ENCODE data around the gene INPP5D. TPM values are rescaled to one million over a fixed set of nuclear protein-coding genes. Genes with fewer than 3 reads are reported as not detected.
"Not testable (repeated sequence)": the region's sequence is repeated elsewhere in the genome, so short reads cannot be mapped to it uniquely, and the experiment has no call there.

The INPP5D gene
- total RNA-seq, 2 experiments from 2014 or later: 108 to 122 TPM

GRCh38 chr2:233047206-233047605 is 12.9 kb upstream of the INPP5D start:
- CTCF ChIA-PET: no interaction called here
- H3K36me3 Mint-ChIP-seq (ENCODE audit: low read depth): no peaks in the 10 kb centered on the region
- no peak for DNase-seq
- H3K27me3 Mint-ChIP-seq (ENCODE audit: low read depth): peaks cover 20% of the 10 kb centered on the region
- H3K27ac Mint-ChIP-seq: no peak overlapping the region
- ATAC-seq: no peak
- POLR2A ChIA-PET: no interaction called here
- H3K4me1 Mint-ChIP-seq (ENCODE audit: low read depth): peaks cover 7% of the 10 kb centered on the region
- no peak overlapping the region for H3K4me3 Mint-ChIP-seq
- H3K9me3 Mint-ChIP-seq (ENCODE audit: insufficient read depth): no peaks in the 10 kb centered on the region

- Mint-ChIP-seq H3K27me3 (ENCODE audit: low read depth) (peaks cover 20% of the 10 kb centered on the region), H3K4me1 (ENCODE audit: low read depth) (peaks cover 7% of the 10 kb centered on the region), H3K36me3 (ENCODE audit: low read depth) (no peaks in the 10 kb centered on the region), H3K4me3 (no peak overlapping the region), H3K9me3 (ENCODE audit: insufficient read depth) (no peaks in the 10 kb centered on the region), H3K27ac (no peak overlapping the region)
- DNase-seq (no peak), ATAC-seq (no peak)
- ChIA-PET POLR2A (no interaction called here), CTCF (interaction anchor here (0.7 kb wide), 1 partner anchor 14 kb away, joined by 3 read pairs; no protein-coding TSS in a partner anchor)
Measured at GRCh38 chr2:233047667-233048066, 12.5 kb upstream of the INPP5D start.

DNA sequence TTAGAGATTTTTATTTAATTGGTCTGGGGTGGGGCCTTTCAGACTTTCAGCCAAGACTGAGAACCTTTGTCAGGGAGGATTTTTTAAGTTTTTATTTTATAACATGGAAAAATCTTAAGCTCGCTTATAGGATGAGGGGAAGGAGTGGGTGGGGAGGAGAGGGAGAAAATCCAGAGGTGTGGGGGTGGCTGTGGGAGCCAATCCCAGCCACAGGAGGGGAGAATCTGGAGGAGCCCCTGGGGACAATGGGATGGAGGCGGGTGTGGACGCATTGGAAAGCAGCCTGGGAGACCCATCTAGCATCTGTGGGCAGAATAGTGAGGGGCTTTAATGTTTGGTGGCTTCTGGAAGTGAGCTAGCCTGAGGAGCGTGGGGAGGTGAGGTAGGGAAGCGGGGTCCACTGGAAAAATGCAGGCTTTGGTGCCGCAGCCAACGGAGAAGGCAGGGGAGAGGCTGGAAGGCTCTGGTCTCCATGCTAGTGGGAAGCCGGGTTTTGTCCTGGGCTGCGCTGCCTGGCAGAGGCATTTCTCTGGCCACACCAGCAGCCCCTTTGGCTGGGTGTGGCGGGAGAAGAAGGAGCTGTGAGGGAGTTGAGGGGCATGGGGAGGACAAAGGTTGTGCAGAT is 11.5 kb upstream of the INPP5D start:
- H3K27me3 Mint-ChIP-seq (ENCODE audit: low read depth): peaks cover 25% of the 10 kb centered on the region
- CTCF ChIA-PET: interaction anchor here (0.7 to 1.3 kb wide), 2 partner anchors 10 to 13 kb away, joined by 3 read pairs; no protein-coding TSS in a partner anchor
- ATAC-seq (no peak), DNase-seq (no peak)
- no peak overlapping the region for H3K27ac Mint-ChIP-seq
- H3K36me3 Mint-ChIP-seq (ENCODE audit: low read depth): no peaks in the 10 kb centered on the region
- POLR2A ChIA-PET: no interaction called here
- no peaks in the 10 kb centered on the region for H3K9me3 Mint-ChIP-seq (ENCODE audit: insufficient read depth)
- H3K4me1 Mint-ChIP-seq (ENCODE audit: low read depth): peaks cover 8% of the 10 kb centered on the region
- no peak overlapping the region for H3K4me3 Mint-ChIP-seq

DNA sequence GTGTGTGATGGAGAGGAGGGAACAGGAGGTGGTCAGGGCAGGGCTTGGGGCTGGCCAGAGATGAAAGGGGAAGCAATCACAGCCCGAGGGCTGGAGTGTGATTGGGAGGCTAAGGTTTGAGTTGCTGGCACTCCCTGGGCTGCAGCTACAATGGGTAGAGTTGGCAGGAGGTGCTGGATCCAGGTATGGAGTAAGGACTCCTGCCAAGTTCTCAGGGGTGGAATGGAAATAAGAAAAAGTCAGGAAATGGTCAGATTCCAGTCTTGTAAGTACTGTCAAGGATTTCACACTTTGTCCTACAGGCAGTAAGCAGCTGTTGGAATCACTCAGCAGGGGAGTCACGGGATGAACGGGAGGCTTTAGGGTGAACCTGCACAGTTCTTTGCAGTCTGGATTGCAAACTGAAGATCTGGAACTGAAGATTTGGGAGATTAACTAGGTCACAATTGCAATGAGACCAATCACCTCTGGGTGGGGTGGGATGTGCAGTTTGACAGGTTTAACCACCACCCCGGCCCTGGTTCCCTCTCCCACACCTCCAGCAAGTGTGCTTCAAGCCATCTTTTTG is 10.9 kb upstream of the INPP5D start:
- Mint-ChIP-seq H3K4me1 (ENCODE audit: low read depth) (peaks cover 14% of the 10 kb centered on the region), H3K9me3 (ENCODE audit: insufficient read depth) (no peaks in the 10 kb centered on the region), H3K27ac (no peak overlapping the region), H3K36me3 (ENCODE audit: low read depth) (no peaks in the 10 kb centered on the region), H3K27me3 (ENCODE audit: low read depth) (peaks cover 29% of the 10 kb centered on the region), H3K4me3 (no peak overlapping the region)
- peak; percentile 38 for DNase-seq
- no peak for ATAC-seq
- POLR2A ChIA-PET: interaction anchor here (0.6 kb wide), 1 partner anchor 85 kb away, joined by 3 read pairs; no protein-coding TSS in a partner anchor
- CTCF ChIA-PET: interaction anchor here (1.3 kb wide), 1 partner anchor 10 kb away, joined by 3 read pairs; no protein-coding TSS in a partner anchor

- no peak for DNase-seq
- H3K27me3 Mint-ChIP-seq (ENCODE audit: low read depth): peaks cover 33% of the 10 kb centered on the region
- ChIA-PET POLR2A (no interaction called here), CTCF (interaction anchor here (0.6 to 4.7 kb wide), 4 partner anchors 9 to 1344 kb away, joined by 3 to 33 read pairs (median 11); no protein-coding TSS in a partner anchor)
- H3K36me3 Mint-ChIP-seq (ENCODE audit: low read depth): no peaks in the 10 kb centered on the region
- ATAC-seq: no peak
- H3K4me3 Mint-ChIP-seq: no peak overlapping the region
- H3K4me1 Mint-ChIP-seq (ENCODE audit: low read depth): peaks cover 16% of the 10 kb centered on the region
- no peaks in the 10 kb centered on the region for H3K9me3 Mint-ChIP-seq (ENCODE audit: insufficient read depth)
- no peak overlapping the region for H3K27ac Mint-ChIP-seq
Measured at GRCh38 chr2:233051241-233052149, 8.6 kb upstream of the INPP5D start.

DNA sequence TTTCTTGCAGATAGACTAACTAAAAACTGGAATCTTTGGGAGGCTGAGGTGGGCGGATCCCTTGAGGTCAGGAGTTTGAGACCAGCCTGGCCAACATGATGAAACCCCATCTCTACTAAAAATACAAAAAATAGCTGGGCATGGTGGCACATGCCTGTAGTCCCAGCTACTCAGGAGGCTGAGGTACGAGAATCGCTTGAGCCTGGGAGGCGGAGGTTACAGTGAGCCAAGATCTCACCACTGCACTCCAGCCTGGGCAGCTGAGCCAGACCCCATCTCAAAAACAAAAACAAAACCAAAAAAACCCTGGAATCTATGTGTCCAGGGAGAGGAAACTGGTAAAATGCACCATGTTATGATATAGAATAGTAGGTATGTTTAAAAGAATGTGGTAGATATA is 7.6 kb upstream of the INPP5D start:
- H3K9me3 Mint-ChIP-seq (ENCODE audit: insufficient read depth); H3K36me3 Mint-ChIP-seq (ENCODE audit: low read depth); POLR2A ChIA-PET: not testable (repeated sequence)

GRCh38 chr2:233053928-233054784 is 6.0 kb upstream of the INPP5D start:
- no peak overlapping the region for H3K27ac Mint-ChIP-seq

More for the DNA sequence above, 7.6 kb upstream of the INPP5D start:
- H3K27ac Mint-ChIP-seq, ATAC-seq, DNase-seq, H3K4me3 Mint-ChIP-seq: not testable (repeated sequence)
- H3K27me3 Mint-ChIP-seq (ENCODE audit: low read depth): peaks cover 28% of the 10 kb centered on the region
- peaks cover 16% of the 10 kb centered on the region for H3K4me1 Mint-ChIP-seq (ENCODE audit: low read depth)
- CTCF ChIA-PET: interaction anchor here (0.9 to 4.7 kb wide), 10 partner anchors 10 to 294 kb away, joined by 3 to 33 read pairs (median 10); no protein-coding TSS in a partner anchor

DNA sequence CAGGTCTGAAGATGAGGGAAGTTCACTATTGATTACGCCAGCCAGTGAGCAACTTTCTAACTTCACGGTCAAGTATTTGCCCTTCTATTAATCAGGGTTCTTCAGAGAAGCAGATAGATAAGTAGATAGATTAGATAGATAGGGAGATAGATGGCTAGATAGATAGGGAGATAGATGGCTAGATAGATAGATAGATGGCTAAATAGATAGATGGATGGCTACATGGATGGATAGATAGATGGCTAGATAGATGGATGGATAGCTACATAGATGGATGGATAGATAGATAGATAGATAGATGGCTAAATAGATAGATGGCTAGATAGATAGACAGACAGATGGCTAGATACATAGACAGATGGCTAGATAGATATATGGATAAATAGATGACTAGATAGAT is 4.8 kb upstream of the INPP5D start:
- ATAC-seq (no peak), DNase-seq (no peak)
- Mint-ChIP-seq H3K9me3 (ENCODE audit: insufficient read depth) (no peaks in the 10 kb centered on the region), H3K4me1 (ENCODE audit: low read depth) (peaks cover 26% of the 10 kb centered on the region), H3K27me3 (ENCODE audit: low read depth) (peaks cover 15% of the 10 kb centered on the region), H3K27ac (no peak overlapping the region), H3K4me3 (no peak overlapping the region), H3K36me3 (ENCODE audit: low read depth) (peaks cover under 1% of the 10 kb centered on the region)
- ChIA-PET CTCF (interaction anchor here (0.6 to 4.7 kb wide), 6 partner anchors 10 to 524 kb away, joined by 3 to 33 read pairs (median 14); no protein-coding TSS in a partner anchor), POLR2A (no interaction called here)

More at GRCh38 chr2:233053928-233054784, 6.0 kb upstream of the INPP5D start:
- POLR2A ChIA-PET: interaction anchor here (0.5 to 0.6 kb wide), 2 partner anchors 211 to 291 kb away, joined by 3 read pairs; no protein-coding TSS in a partner anchor
- ATAC-seq (peak; percentile 76), DNase-seq (peak; percentile 76)
- H3K36me3 Mint-ChIP-seq (ENCODE audit: low read depth): no peaks in the 10 kb centered on the region
- H3K9me3 Mint-ChIP-seq (ENCODE audit: insufficient read depth): no peaks in the 10 kb centered on the region
- H3K4me3 Mint-ChIP-seq: no peak overlapping the region
- CTCF ChIA-PET: interaction anchor here (0.5 to 4.7 kb wide), 53 partner anchors 9 to 421 kb away, joined by 3 to 33 read pairs (median 4); partner anchors contain the start of genes ATG16L1 and NGEF
- H3K27me3 Mint-ChIP-seq (ENCODE audit: low read depth): peaks cover 18% of the 10 kb centered on the region
- peaks cover 18% of the 10 kb centered on the region for H3K4me1 Mint-ChIP-seq (ENCODE audit: low read depth)

GRCh38 chr2:233056961-233057605 is 3.1 kb upstream of the INPP5D start:
- Mint-ChIP-seq H3K27ac (no peak overlapping the region), H3K4me1 (ENCODE audit: low read depth) (peaks cover 26% of the 10 kb centered on the region), H3K36me3 (ENCODE audit: low read depth) (peaks cover 18% of the 10 kb centered on the region), H3K9me3 (ENCODE audit: insufficient read depth) (no peaks in the 10 kb centered on the region), H3K4me3 (no peak overlapping the region), H3K27me3 (ENCODE audit: low read depth) (peaks cover 13% of the 10 kb centered on the region)
- CTCF ChIA-PET: interaction anchor here (0.9 kb wide), 1 partner anchor 221 kb away, joined by 4 read pairs; no protein-coding TSS in a partner anchor
- ATAC-seq (no peak), DNase-seq (no peak)
- POLR2A ChIA-PET: no interaction called here

DNA sequence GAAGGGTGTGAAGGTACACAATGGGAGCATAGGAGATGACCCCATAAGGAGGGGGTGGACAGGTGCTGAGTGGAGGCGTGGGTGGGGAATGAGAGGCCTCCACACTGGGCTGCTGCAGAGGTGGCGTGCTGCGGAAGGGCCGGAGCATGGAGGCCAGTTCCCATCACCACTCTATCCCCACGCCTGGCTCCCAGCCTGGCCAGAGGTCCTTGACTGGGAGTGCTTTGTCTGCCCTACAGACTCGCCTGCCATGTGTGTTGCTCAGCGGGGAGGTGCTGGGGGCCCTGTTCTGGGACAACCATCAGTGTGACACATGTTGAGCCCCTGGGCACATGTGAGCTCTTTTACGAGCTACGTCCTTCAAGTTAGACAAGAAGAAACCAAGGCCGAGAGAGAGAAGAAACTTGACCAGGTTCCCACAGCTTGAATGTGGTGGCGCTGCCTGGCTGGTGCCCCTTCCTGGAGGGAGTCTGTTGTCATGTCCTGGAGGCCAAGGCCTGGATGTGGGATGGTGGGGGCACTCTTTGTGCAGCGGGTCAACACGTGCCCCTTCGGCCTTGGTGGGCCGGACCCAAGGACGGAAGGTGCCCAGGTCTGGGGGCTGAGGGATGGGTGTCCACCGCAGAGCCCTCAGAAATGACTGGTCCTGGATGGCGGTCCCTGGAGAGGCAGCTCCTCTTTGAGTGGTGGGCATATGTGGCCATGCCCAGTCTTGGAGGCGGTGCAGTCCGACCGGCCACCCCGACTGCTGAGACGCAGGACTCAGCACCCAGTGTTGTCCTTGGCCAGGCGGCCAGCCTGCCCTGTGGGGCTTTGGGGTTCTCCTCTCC is 1.2 kb upstream of the INPP5D start:
- Mint-ChIP-seq H3K27ac (peak overlapping the region; percentile 84), H3K4me3 (no peak overlapping the region), H3K9me3 (ENCODE audit: insufficient read depth) (no peaks in the 10 kb centered on the region), H3K27me3 (ENCODE audit: low read depth) (peaks cover 5% of the 10 kb centered on the region), H3K36me3 (ENCODE audit: low read depth) (peaks cover 35% of the 10 kb centered on the region), H3K4me1 (ENCODE audit: low read depth) (peaks cover 40% of the 10 kb centered on the region)
- ChIA-PET CTCF (interaction anchor here (0.8 to 4.2 kb wide), 5 partner anchors 10 to 192 kb away, joined by 3 to 24 read pairs (median 20); partner anchors contain the start of gene ATG16L1), POLR2A (interaction anchor here (0.6 to 9.5 kb wide), 4 partner anchors 17 to 756 kb away, joined by 3 to 136 read pairs (median 30); no protein-coding TSS in a partner anchor)
- ATAC-seq: no peak
- DNase-seq: no peak
